Peyer's patch (tissue), 4 donors: ENCODE data around the gene TGFB3. TPM values are rescaled to one million over a fixed set of nuclear protein-coding genes. Genes with fewer than 3 reads are reported as not detected.
"Not testable (repeated sequence)": the region's sequence is repeated elsewhere in the genome, so short reads cannot be mapped to it uniquely, and the experiment has no call there.

ENCODE experiments used
- DNase-seq, 3 donors: peaks; one replicate each; pipeline ENCODE4 v3.0.0-alpha.2; 2017 to 2019
- H3K27ac ChIP-seq, 4 donors: fragments of 200-600 bp; sonication (generic); one replicate each; pipeline ENCODE4 v1.5.1; 2016 to 2019
- H3K27me3 ChIP-seq, 2 donors: fragments of 200-600 bp; sonication (generic); one replicate each; pipeline ENCODE4 v1.5.1; 2019
- H3K36me3 ChIP-seq, 3 donors: fragments of 200-600 bp; sonication (generic); one replicate each; pipeline ENCODE4 v1.5.1; 2016 to 2019
- H3K4me1 ChIP-seq, 4 donors: fragments of 200-600 bp; sonication (generic); one replicate each; pipeline ENCODE4 v1.5.1; 2016 to 2019
- H3K4me3 ChIP-seq, 4 donors: fragments of 200-600 bp; sonication (generic); 1 replicate in 3 of 4; 2 replicates in 1 of 4; pipeline ENCODE4 v1.5.1; 2016 to 2019; ENCODE audit warnings: mild to moderate bottlenecking in 1 of 4
- H3K9me3 ChIP-seq, 4 donors: fragments of 200-600 bp; sonication (generic); one replicate each; pipeline ENCODE4 v1.5.1; 2016 to 2019; ENCODE audit warnings: mild to moderate bottlenecking in 1 of 4
- POLR2A ChIP-seq, 2 donors: fragments of 450-650 bp; IDR thresholded peaks; one replicate each; pipeline ENCODE4 v1.5.1; 2017; ENCODE audit warnings: antibody characterized with exemption in 2 of 2, mild to moderate bottlenecking in 2 of 2, moderate library complexity in 2 of 2
- total RNA-seq, 4 donors: library from RNA; depleted of rRNA; stranded (reverse); fragments of >200 nt; gene quantifications; one replicate each; pipeline ENCODE4 v1.1.0, GENCODE V29; 2016
- TF ChIP-seq, protein P1 (sequence below), 6 experiments: fragments of 450-650 bp in 4 of 6; fragments of 200-600 bp in 2 of 6; sonication (generic) in 1 of 6; IDR thresholded peaks; one replicate each; pipeline ENCODE4 v1.5.1; 2017 to 2019; ENCODE audit warnings: antibody characterized with exemption in 6 of 6, mild to moderate bottlenecking in 3 of 6, moderate library complexity in 1 of 6

TGFB3 gene
- total RNA-seq, 4 donors from 2014 or later: 4.2 to 9.2 (median 6.4) TPM

DNA sequence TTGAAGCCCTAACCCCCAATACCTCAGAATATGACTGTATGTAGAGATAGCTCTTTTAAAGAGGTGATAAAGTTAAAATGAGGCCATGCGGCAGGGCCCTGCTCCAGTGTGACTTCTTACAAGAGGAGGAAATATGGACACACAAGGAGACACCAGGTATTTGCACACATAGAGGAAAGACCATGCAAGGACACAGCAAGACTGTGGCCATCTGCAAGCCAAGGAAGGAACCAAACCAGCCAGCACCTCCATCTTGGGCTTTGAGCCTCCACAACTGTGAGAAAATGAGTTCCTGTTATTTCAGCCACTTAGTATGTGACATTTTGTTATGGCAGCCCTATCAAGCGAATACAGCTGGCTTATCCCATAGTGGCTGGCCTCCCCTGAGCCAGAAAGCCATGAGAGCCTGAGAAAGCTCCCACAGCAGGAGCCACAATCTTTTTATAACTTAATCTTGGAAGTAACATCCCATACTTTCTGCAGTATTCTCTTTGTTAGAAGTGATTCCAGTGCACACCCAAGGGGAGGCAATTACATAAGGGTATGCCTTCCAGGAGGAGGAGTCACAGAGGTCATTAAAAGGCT is 48.0 kb downstream of the TGFB3 start:
- Histone ChIP-seq H3K36me3 (peaks cover 0 to 7% (median 0%) of the 10 kb centered on the region in 3 donors), H3K4me1 (no peaks in the 10 kb centered on the region), H3K4me3 (no peak overlapping the region), H3K9me3 (no peaks in the 10 kb centered on the region), H3K27me3 (no peaks in the 10 kb centered on the region), H3K27ac (no peak overlapping the region)
- TF ChIP-seq, protein P1, sequence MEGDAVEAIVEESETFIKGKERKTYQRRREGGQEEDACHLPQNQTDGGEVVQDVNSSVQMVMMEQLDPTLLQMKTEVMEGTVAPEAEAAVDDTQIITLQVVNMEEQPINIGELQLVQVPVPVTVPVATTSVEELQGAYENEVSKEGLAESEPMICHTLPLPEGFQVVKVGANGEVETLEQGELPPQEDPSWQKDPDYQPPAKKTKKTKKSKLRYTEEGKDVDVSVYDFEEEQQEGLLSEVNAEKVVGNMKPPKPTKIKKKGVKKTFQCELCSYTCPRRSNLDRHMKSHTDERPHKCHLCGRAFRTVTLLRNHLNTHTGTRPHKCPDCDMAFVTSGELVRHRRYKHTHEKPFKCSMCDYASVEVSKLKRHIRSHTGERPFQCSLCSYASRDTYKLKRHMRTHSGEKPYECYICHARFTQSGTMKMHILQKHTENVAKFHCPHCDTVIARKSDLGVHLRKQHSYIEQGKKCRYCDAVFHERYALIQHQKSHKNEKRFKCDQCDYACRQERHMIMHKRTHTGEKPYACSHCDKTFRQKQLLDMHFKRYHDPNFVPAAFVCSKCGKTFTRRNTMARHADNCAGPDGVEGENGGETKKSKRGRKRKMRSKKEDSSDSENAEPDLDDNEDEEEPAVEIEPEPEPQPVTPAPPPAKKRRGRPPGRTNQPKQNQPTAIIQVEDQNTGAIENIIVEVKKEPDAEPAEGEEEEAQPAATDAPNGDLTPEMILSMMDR (IDR thresholded peaks at IDR 0.05): no peak
- TF ChIP-seq POLR2A (IDR thresholded peaks at IDR 0.05): no peak
- DNase-seq: no peak

DNA sequence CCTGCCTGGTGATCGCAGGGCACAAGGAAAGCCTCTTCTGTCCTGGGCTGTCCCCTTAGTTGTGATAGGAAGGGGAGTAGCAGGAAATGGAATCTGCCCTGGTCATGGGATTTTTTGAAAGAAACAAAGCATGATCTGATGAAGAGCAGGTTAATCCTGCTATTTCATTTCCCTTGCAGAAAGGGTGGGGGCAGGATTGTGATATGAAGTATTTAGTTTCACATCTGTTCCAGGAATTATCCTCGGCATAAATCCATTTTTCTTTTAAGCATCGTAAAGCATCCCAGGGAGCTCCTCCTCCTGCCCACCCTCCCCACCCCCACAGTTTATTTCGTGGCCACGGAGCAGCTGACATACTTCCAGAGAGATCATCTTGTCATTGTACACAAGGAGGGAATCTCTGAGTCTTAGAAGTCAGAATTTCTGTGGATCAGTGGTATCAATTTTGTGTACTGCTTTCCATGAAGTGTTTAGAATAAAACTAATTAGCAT is 53.1 kb downstream of the TGFB3 start:
- no peaks in the 10 kb centered on the region for H3K9me3 ChIP-seq
- TF ChIP-seq POLR2A (IDR thresholded peaks at IDR 0.05): no peak
- TF ChIP-seq, protein P1 (IDR thresholded peaks at IDR 0.05): no peak
- no peak for DNase-seq
- H3K27me3 ChIP-seq: no peaks in the 10 kb centered on the region
- no peaks in the 10 kb centered on the region for H3K4me1 ChIP-seq
- no peak overlapping the region for H3K4me3 ChIP-seq
- no peak overlapping the region for H3K27ac ChIP-seq
- peaks cover 0 to 7% (median 0%) of the 10 kb centered on the region in 3 donors for H3K36me3 ChIP-seq

DNA sequence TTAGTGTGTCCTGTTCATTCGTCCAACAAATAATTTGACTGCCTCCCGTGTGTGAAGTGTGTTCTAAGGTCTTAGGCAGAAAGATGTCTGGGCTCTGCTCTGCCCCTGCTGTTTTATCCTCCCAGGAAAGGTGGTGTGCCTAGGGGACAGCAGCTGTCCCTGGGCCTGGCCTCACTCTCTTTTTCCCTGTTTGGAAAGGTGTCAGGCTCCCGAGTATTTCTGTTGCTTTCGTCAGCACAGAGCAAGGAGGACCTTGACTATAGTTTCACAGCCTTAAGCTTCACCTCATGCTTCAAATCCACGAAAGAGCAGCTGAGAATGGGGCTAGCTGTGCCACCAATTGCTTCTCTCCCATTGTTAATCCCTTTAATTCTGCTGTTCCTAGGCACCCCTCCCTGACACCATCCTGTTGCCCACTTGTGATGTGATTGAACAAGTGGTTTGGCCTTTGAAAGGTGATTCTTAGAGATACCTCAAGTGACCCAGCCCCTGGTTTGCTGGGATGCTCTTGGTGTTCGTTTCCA is 54.2 kb downstream of the TGFB3 start:
- Histone ChIP-seq H3K36me3 (peaks cover 0 to 7% (median 0%) of the 10 kb centered on the region in 3 donors), H3K27ac (no peak overlapping the region), H3K9me3 (no peaks in the 10 kb centered on the region), H3K27me3 (no peaks in the 10 kb centered on the region), H3K4me1 (no peaks in the 10 kb centered on the region), H3K4me3 (no peak overlapping the region)
- no peak for DNase-seq
- TF ChIP-seq, protein P1 (IDR thresholded peaks at IDR 0.05): no peak
- TF ChIP-seq POLR2A (IDR thresholded peaks at IDR 0.05): no peak

DNA sequence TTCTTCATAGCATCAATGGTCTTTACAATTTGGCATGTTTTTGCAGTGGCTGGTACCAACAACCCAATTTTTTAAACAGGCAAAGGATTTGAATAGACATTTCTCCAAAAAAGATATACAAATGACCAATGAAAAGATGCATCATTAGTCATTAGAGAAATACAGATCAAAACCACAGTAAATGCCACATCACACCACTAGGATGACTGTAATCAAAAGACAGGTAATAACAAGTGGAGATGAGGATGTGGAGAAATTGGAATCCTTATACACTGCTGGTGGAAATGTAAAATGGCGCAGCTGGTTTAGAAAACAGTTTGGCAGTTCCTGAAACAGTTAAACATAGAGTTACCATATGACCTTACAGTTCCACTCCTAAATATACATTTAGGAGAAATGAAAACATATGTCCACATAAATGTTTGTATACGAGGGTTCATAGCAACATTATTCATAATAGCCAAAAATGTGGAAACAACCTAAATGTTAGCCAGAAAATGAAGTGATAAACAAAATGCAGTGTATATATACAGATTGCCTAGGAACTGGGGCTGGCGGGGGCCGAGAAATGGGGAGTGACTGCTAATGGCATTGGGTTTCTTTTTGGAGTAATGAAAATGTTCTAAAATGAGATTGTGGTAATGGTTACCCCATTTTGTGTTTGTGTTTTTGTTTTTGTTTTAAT is 55.2 kb downstream of the TGFB3 start:
- no peaks in the 10 kb centered on the region for H3K4me1 ChIP-seq
- H3K36me3 ChIP-seq: peaks cover 0 to 7% (median 0%) of the 10 kb centered on the region in 3 donors
- H3K27me3 ChIP-seq: no peaks in the 10 kb centered on the region
- TF ChIP-seq POLR2A (IDR thresholded peaks at IDR 0.05): no peak
- TF ChIP-seq, protein P1 (IDR thresholded peaks at IDR 0.05): peak in 1 of 6 experiments; percentile 33
- DNase-seq: no peak
- H3K9me3 ChIP-seq: no peaks in the 10 kb centered on the region
- H3K4me3 ChIP-seq: no peak overlapping the region
- H3K27ac ChIP-seq: no peak overlapping the region

DNA sequence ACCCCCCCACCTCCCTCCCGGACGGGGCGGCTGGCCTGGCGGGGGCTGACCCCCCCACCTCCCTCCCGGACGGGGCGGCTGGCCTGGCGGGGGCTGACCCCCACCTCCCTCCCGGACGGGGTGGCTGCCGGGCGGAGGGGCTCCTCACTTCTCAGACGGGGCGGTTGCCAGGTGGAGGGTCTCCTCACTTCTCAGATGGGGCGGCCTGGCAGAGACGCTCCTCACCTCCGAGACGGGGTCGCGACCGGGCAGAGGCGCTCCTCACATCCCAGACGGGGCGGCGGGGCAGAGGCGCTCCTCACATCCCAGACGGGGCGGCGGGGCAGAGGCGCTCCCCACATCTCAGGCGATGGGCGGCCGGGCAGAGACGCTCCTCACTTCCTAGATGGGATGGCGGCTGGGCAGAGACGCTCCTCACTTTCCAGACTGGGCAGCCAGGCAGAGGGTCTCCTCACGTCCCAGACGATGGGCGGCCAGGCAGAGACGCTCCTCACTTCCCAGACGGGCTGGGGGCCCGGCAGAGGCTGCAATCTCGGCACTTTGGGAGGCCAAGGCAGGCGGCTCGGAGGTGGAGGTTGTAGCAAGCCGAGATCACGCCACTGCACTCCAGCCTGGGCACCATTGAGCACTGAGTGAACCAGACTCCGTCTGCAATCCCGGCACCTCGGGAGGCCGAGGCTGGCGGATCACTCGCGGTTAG is 56.5 kb downstream of the TGFB3 start:
- H3K36me3 ChIP-seq, H3K4me3 ChIP-seq, H3K4me1 ChIP-seq, H3K27me3 ChIP-seq, H3K27ac ChIP-seq, H3K9me3 ChIP-seq, DNase-seq: not testable (repeated sequence)

DNA sequence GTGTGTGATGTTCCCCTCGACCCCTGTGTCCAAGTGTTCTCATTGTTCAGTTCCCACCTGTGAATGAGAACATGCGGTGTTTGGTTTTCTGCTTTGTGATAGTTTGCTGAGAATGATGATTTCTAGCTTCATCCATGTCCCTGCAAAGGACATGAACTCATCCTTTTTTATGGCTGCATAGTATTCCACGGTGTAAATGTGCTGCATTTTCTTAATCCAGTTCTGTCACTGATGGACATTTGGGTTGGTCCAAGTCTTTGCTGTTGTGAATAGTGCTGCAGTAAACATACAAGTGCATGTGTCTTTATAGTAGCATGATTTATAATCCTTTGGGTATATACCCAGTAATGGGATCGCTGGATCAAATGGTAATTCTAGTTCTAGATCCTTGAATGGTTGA is 61.4 kb downstream of the TGFB3 start:
- not testable (repeated sequence) for H3K36me3 ChIP-seq, H3K4me1 ChIP-seq, H3K9me3 ChIP-seq, H3K27ac ChIP-seq, H3K4me3 ChIP-seq, DNase-seq, H3K27me3 ChIP-seq
